GM12864 (cell line): ENCODE data around the gene HAGHL.
"Not testable (repeated sequence)": the region's sequence is repeated elsewhere in the genome, so short reads cannot be mapped to it uniquely, and the experiment has no call there.

Experiments
- DNase-seq: peaks from one replicate; pipeline ENCODE4 v3.0.0-alpha.2; 2011; ENCODE audit warnings: low read depth
- H3K4me3 ChIP-seq: 2 replicates; pipeline ENCODE4 v1.5.1; 2011; ENCODE audit warnings: mild to moderate bottlenecking, low read depth, low read length, control low read depth
- CTCF ChIP-seq: IDR thresholded peaks from 2 replicates; pipeline ENCODE4 v1.5.1; 2011; ENCODE audit warnings: low read depth, mild to moderate bottlenecking, moderate library complexity, low read length, control low read depth, inconsistent platforms; ENCODE audit errors: missing control alignments

The HAGHL gene

GRCh38 chr16:740764-741505 is 14.0 kb downstream of the HAGHL start, which contains the start of gene CIAO3:
TSS of gene CIAO3 (minus strand) at chr16:740997. CDS start at chr16:740985, 12 bp downstream.
- peak; percentile 65 for DNase-seq
- peak; percentile 88 for TF ChIP-seq CTCF
- peak within 1 kb of the TSS; percentile 91 for H3K4me3 ChIP-seq

GRCh38 chr16:741986-742629 is 15.2 kb downstream of the HAGHL start:
- no peak for TF ChIP-seq CTCF
- DNase-seq = no peak
- H3K4me3 ChIP-seq = no peak overlapping the region

- H3K4me3 ChIP-seq, DNase-seq: not testable (repeated sequence)
Observed at GRCh38 chr16:742894-743293, 16.0 kb downstream of the HAGHL start.

GRCh38 chr16:743794-744500 is 17.0 kb downstream of the HAGHL start:
- no peak overlapping the region for H3K4me3 ChIP-seq
- no peak for DNase-seq
- TF ChIP-seq CTCF = no peak

GRCh38 chr16:745739-746138 is 18.8 kb downstream of the HAGHL start:
- TF ChIP-seq CTCF = peak; percentile 52
- no peak overlapping the region for H3K4me3 ChIP-seq
- no peak for DNase-seq

- no peak for TF ChIP-seq CTCF
- no peak for DNase-seq
- no peak overlapping the region for H3K4me3 ChIP-seq
Observed at GRCh38 chr16:746637-747036, 19.7 kb downstream of the HAGHL start.

- DNase-seq = no peak
- no peak for TF ChIP-seq CTCF
- no peak overlapping the region for H3K4me3 ChIP-seq
Observed at GRCh38 chr16:747978-748746, 21.3 kb downstream of the HAGHL start.
